GM12878 (cell line): ENCODE measurements around the gene TRIM9. TPM values are rescaled to one million over a fixed set of nuclear protein-coding genes. Genes with fewer than 3 reads are reported as not detected.

Experiments used
- ATAC-seq: fragments of 200-7000 bp; cut with Tn5 transposase; 3 replicates; pipeline ENCODE4 v1.9.1; 2020; ENCODE audit warnings: mild to moderate bottlenecking, moderate library complexity
- BruUV-seq: library from RNA; stranded (reverse); fragments of 400-500 nt; replicated peaks from 2 replicates; lab custom pipeline; 2021; lab: Mats Ljungman, UMichigan
- CTCF ChIA-PET: fragments of 300-600 bp; sonication (Branson Sonifier 250); formaldehyde crosslinking; extraction: SDS; loops from one replicate; lab custom pipeline; 2021; ENCODE audit warnings: inconsistent platforms; lab: Yijun Ruan, JAX
- POLR2A ChIA-PET: fragments of 350-600 bp; formaldehyde crosslinking; extraction: SDS; loops from one replicate; lab custom pipeline; 2021; ENCODE audit warnings: inconsistent platforms; lab: Charles Lee
- RAD21 ChIA-PET: fragments of 300-600 bp; sonication (Branson Sonifier 250); formaldehyde crosslinking; loops from one replicate; lab custom pipeline; 2023; ENCODE audit warnings: antibody characterized with exemption; ENCODE audit not compliant: unreplicated experiment; lab: Charles Lee
- SMC1A ChIA-PET: fragments of 300-600 bp; sonication (Branson Sonifier 250); formaldehyde crosslinking; loops from one replicate; lab custom pipeline; 2023; ENCODE audit not compliant: unreplicated experiment, uncharacterized antibody; lab: Charles Lee
- DNase-seq: peaks from one replicate; pipeline ENCODE4 v3.0.0-alpha.2; 2011; ENCODE audit warnings: low read depth, low spot score
- FAIRE-seq: peaks from 3 replicates; lab custom pipeline; 2011; peaks lifted over from hg19 to GRCh38; lab: Jason Lieb, UNC
- H2AFZ ChIP-seq: 2 replicates; pipeline ENCODE4 v1.6.0; 2011; ENCODE audit warnings: low read depth, low read length, control low read depth; ENCODE audit not compliant: control insufficient read depth
- H3K27ac ChIP-seq: 2 replicates; pipeline ENCODE4 v1.5.1; 2011; ENCODE audit warnings: control low read depth; ENCODE audit not compliant: control insufficient read depth, insufficient read depth
- H3K27me3 ChIP-seq, 2 experiments: replicated peaks in 1 of 2; 2 replicates each; pipeline versions ENCODE4 v1.6.0 to v1.6.1; 2011; ENCODE audit warnings: low read length in 1 of 2; ENCODE audit not compliant: control insufficient read depth in 2 of 2, insufficient read depth in 2 of 2
- H3K36me3 ChIP-seq, 2 experiments: 2 replicates each; pipeline ENCODE4 v1.5.1; 2011; ENCODE audit warnings: low read length in 1 of 2; ENCODE audit not compliant: control insufficient read depth in 2 of 2, insufficient read depth in 2 of 2
- H3K4me1 ChIP-seq: 2 replicates; pipeline ENCODE4 v1.6.1; 2011; ENCODE audit warnings: mild to moderate bottlenecking, low read length, moderate library complexity, mixed read lengths; ENCODE audit not compliant: control insufficient read depth, insufficient read depth
- H3K4me2 ChIP-seq: 2 replicates; pipeline ENCODE4 v1.6.0; 2011; ENCODE audit warnings: control low read depth; ENCODE audit not compliant: control insufficient read depth, insufficient read depth
- H3K4me3 ChIP-seq: fragments of 200-600 bp; sonication (generic); 2 replicates; pipeline ENCODE4 v1.5.1; 2016
- H3K79me2 ChIP-seq: 2 replicates; pipeline ENCODE4 v1.6.0; 2011; ENCODE audit warnings: low read length; ENCODE audit not compliant: control insufficient read depth, insufficient read depth
- H3K9ac ChIP-seq: 2 replicates; pipeline ENCODE4 v1.8.0; 2011; ENCODE audit warnings: low read length, control low read depth, mixed read lengths; ENCODE audit not compliant: control insufficient read depth, insufficient read depth
- H3K9me3 ChIP-seq: replicated peaks from 3 replicates; pipeline ENCODE4 v1.5.1; 2011; ENCODE audit warnings: mild to moderate bottlenecking, low read length; ENCODE audit not compliant: control insufficient read depth, insufficient read depth
- H4K20me1 ChIP-seq: 2 replicates; pipeline ENCODE4 v1.6.0; 2011; ENCODE audit not compliant: control insufficient read depth, insufficient read depth
- ATF7 ChIP-seq: fragments of 450-650 bp; IDR thresholded peaks from 2 replicates; pipeline ENCODE4 v1.6.1; 2016; ENCODE audit warnings: low read depth, mild to moderate bottlenecking
- CBFB ChIP-seq: IDR thresholded peaks from 2 replicates; pipeline ENCODE4 v1.6.1; 2016; ENCODE audit warnings: antibody characterized with exemption, low read depth
- CHD4 ChIP-seq: fragments of 200-600 bp; sonication (generic); IDR thresholded peaks from 2 replicates; pipeline ENCODE4 v1.6.1; 2016; ENCODE audit warnings: mild to moderate bottlenecking
- DPF2 ChIP-seq: fragments of 450-650 bp; IDR thresholded peaks from 2 replicates; pipeline ENCODE4 v1.6.1; 2017; ENCODE audit warnings: mild to moderate bottlenecking
- ELK1 ChIP-seq: IDR thresholded peaks from 2 replicates; pipeline ENCODE4 v1.6.1; 2012; ENCODE audit warnings: low read depth, low read length, improper control_type of control experiment
- IKZF2 ChIP-seq, 2 experiments: fragments of 450-650 bp; IDR thresholded peaks; 2 replicates each; pipeline ENCODE4 v1.6.1; 2017; ENCODE audit warnings: mild to moderate bottlenecking in 2 of 2, moderate library complexity in 2 of 2
- PAX8 ChIP-seq: fragments of 450-650 bp; IDR thresholded peaks from 2 replicates; pipeline ENCODE4 v1.6.1; 2017; ENCODE audit warnings: mild to moderate bottlenecking, moderate library complexity
- PML ChIP-seq: IDR thresholded peaks from 2 replicates; pipeline ENCODE4 v1.6.1; 2012; ENCODE audit warnings: low read length, inconsistent platforms
- RBBP5 ChIP-seq: fragments of 200-600 bp; sonication (generic); conservative IDR thresholded peaks from 2 replicates; pipeline ENCODE4 v1.6.1; 2016
- RELA ChIP-seq: fragments of 450-650 bp; IDR thresholded peaks from 2 replicates; pipeline ENCODE4 v1.8.0; 2014; ENCODE audit warnings: borderline replicate concordance; ENCODE audit not compliant: partially characterized antibody
- SIN3A ChIP-seq: IDR thresholded peaks from 2 replicates; pipeline ENCODE4 v1.6.1; 2012; ENCODE audit warnings: low read depth, low read length, improper control_type of control experiment
- TCF7 ChIP-seq: IDR thresholded peaks from 2 replicates; pipeline ENCODE4 v1.6.1; 2014; ENCODE audit warnings: antibody characterized with exemption, borderline replicate concordance
- ZBED1 ChIP-seq: IDR thresholded peaks from 2 replicates; pipeline ENCODE4 v1.6.1; 2016; ENCODE audit warnings: borderline replicate concordance
- in situ Hi-C: fragments of 300-500 bp; cut with MboI; formaldehyde crosslinking; loops from 9 replicates; pipeline ENCODE4 v1.14.3; 2018; ENCODE audit warnings: mixed read lengths
- intact Hi-C: fragments of 100-400 bp; cut with micrococcal nuclease; formaldehyde crosslinking; loops from one replicate; pipeline ENCODE4 v1.14.2; 2022; ENCODE audit not compliant: unreplicated experiment
- polyA plus RNA-seq, 11 experiments: library from polyadenylated mRNA; depleted of rRNA in 4 of 11; unstranded in 6 of 11; stranded (reverse) in 5 of 11; fragments of >200 nt; fragmentation: Nextera tagmentation in 4 of 11; fragmentation: Illumina TruSeq in 1 of 11; extraction: Ambion mirVana in 4 of 11; extraction: Trizol in 1 of 11; gene quantifications; 1 replicate in 1 of 11; 2 replicates in 10 of 11; pipeline versions ENCODE4 v1.2.1 to v1.2.3, GENCODE V29; 2011 to 2016; ENCODE audit warnings: inconsistent platforms in 2 of 11, missing spikeins in 2 of 11, low read depth in 1 of 11
- total RNA-seq, 4 experiments: library from RNA; depleted of rRNA in 3 of 4; stranded (reverse); fragments of >200 nt in 3 of 4; fragmentation: Illumina TruSeq in 1 of 4; extraction: Trizol in 1 of 4; gene quantifications; 2 replicates each; pipeline versions ENCODE4 v1.2.1 to v1.2.3, GENCODE V29; 2013 to 2021
- TF ChIP-seq, protein P1 (sequence below): IDR thresholded peaks from 2 replicates; pipeline ENCODE4 v1.6.1; 2012; ENCODE audit warnings: low read depth, low read length, improper control_type of control experiment
- TF ChIP-seq, protein P2 (sequence below): IDR thresholded peaks from 2 replicates; pipeline ENCODE4 v1.6.1; 2011; ENCODE audit warnings: mild to moderate bottlenecking, low read depth, low read length, moderate library complexity; ENCODE audit not compliant: insufficient replicate concordance

Gene TRIM9
- total and polyA plus RNA-seq, 10 of the 15 experiments (the other 5 are each of a cell fraction or from before 2014, with no cell fraction given), result 0.04 to 0.18 (median 0.11) TPM; not detected in 2

DNA sequence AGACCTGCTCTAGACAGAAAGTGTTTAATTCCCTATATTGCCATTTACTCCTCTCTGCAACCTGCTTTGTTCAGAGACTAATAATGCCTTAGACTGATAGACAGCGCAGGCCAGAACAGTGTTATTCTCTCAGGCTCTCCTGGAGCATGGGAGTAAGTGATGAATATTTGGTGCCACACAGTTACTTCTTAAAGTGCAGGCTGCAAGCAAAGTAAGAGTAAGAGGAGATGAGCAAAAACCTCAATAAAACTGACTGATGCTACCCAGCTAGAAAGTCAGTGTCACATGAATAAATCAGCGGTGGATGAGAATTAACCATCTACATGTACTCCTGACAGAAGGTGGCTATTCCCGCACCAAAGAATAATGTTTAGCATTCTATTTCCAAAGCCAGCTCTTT is 9.9 kb downstream of the TRIM9 start (continued):
- no peak for TF ChIP-seq PAX8
- no peak for TF ChIP-seq DPF2
- no peak for TF ChIP-seq CBFB
- TF ChIP-seq, protein P1, sequence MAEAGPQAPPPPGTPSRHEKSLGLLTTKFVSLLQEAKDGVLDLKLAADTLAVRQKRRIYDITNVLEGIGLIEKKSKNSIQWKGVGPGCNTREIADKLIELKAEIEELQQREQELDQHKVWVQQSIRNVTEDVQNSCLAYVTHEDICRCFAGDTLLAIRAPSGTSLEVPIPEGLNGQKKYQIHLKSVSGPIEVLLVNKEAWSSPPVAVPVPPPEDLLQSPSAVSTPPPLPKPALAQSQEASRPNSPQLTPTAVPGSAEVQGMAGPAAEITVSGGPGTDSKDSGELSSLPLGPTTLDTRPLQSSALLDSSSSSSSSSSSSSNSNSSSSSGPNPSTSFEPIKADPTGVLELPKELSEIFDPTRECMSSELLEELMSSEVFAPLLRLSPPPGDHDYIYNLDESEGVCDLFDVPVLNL, result no peak

GRCh38 chr14:51084507-51084906 is 10.4 kb downstream of the TRIM9 start:
- POLR2A ChIA-PET, result no interaction called here
- Histone ChIP-seq H3K27me3 (no peaks in the 10 kb centered on the region), H3K9me3 (no peaks in the 10 kb centered on the region)
- no peak for TF ChIP-seq ATF7
- TF ChIP-seq ZBED1, result no peak
- no peak for TF ChIP-seq ELK1
- TF ChIP-seq, protein P2, sequence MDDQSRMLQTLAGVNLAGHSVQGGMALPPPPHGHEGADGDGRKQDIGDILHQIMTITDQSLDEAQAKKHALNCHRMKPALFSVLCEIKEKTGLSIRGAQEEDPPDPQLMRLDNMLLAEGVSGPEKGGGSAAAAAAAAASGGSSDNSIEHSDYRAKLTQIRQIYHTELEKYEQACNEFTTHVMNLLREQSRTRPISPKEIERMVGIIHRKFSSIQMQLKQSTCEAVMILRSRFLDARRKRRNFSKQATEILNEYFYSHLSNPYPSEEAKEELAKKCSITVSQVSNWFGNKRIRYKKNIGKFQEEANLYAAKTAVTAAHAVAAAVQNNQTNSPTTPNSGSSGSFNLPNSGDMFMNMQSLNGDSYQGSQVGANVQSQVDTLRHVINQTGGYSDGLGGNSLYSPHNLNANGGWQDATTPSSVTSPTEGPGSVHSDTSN, result no peak
- TF ChIP-seq SIN3A, result no peak
- TF ChIP-seq IKZF2 (IDR thresholded peaks at IDR 0.05), result no peak
- TF ChIP-seq TCF7, result no peak
- TF ChIP-seq CHD4, result no peak
- TF ChIP-seq PML, result no peak
- TF ChIP-seq RBBP5, result no peak
- no peak for TF ChIP-seq RELA
- TF ChIP-seq, all 136 proteins: peak for 0
- intact Hi-C loops, result no loop called here
- ATAC-seq, result no peak
- Histone ChIP-seq H3K4me2 (no peak overlapping the region), H3K9ac (no peak overlapping the region), H3K4me3 (no peak overlapping the region), H3K4me1 (no peaks in the 10 kb centered on the region), H3K36me3 (no peaks in the 10 kb centered on the region), H3K79me2 (no peaks in the 10 kb centered on the region), H2AFZ (no peak overlapping the region), H4K20me1 (no peaks in the 10 kb centered on the region), H3K27ac (no peak overlapping the region)
- ChIA-PET SMC1A (no interaction called here), CTCF (no interaction called here), RAD21 (no interaction called here)
- FAIRE-seq, result no peak
- BruUV-seq, result no TSS peak
- in situ Hi-C loops, result no loop called here
- DNase-seq, result no peak
